Measurements from ENCODE around the gene AP1S2.

- no peak for TF ChIP-seq EGR1 (conservative IDR thresholded peaks at IDR 0.05)
- TF ChIP-seq E2F4 (CRISPR knock-in tag; IDR thresholded peaks at IDR 0.05; ENCODE audit: low read depth): no peak
- TF ChIP-seq BHLHE40 (IDR thresholded peaks at IDR 0.05; ENCODE audit: low read length): no peak
- TF ChIP-seq MAFF (IDR thresholded peaks at IDR 0.05; ENCODE audit: low read length): no peak
- no peak for TF ChIP-seq ZBTB1 (CRISPR knock-in tag; IDR thresholded peaks at IDR 0.05; ENCODE audit: borderline replicate concordance, low read depth)
- TF ChIP-seq ZFP36 (IDR thresholded peaks at IDR 0.05; ENCODE audit: low read depth, low read length, partially characterized antibody): no peak
Observed at GRCh38 chrX:15855568-15856221, 1.1 kb upstream of the AP1S2 start.
